GM19397 (cell line): Measurements from ENCODE around the gene ALDH1A2.

Experiments used
- ATAC-seq: cut with Tn5 transposase; IDR thresholded peaks from one replicate; pipeline ENCODE4 v1.9.1; 2021; ENCODE audit warnings: mild to moderate bottlenecking, moderate library complexity; ENCODE audit not compliant: unreplicated experiment

The ALDH1A2 gene

DNA sequence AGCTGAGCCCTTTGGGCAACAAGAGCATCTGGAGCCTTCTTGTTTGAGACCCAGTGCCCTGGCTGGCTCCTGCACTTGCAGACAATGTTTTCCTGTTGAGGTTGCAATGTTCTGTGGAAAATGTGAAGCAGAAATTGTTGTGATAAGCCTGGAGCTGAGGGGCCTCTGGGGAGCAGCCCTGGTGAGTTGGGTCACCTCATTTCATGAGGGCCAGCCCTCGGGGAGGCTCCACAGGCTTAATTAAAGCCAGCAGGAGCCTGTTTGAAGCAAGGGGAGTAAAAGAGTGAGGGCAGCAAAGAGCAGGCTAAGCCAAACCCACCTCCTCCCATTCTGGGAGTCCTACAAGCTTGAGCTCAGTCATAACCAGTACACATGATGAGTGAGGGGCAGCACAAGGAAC is 154.3 kb downstream of the ALDH1A2 start:
- no peak for ATAC-seq

DNA sequence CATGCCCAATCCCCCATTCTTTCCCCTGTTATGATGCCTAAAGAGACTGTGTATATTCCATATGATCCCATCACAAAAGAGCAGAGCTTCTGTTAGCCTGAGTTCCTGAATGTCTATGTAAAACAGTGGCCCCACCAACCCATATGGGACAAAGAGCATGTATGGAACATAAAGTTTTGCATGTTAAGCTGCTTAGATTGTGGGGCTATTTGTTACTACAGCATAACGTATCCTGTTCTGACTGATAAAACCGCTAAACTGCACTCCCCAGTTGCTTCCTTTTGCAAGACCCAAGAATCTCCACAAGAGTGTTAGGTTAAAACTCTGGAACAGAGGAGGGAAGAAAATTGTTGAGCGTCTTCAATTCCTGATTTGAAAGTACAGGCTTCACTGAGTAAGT is 154.8 kb downstream of the ALDH1A2 start:
- no peak for ATAC-seq

DNA sequence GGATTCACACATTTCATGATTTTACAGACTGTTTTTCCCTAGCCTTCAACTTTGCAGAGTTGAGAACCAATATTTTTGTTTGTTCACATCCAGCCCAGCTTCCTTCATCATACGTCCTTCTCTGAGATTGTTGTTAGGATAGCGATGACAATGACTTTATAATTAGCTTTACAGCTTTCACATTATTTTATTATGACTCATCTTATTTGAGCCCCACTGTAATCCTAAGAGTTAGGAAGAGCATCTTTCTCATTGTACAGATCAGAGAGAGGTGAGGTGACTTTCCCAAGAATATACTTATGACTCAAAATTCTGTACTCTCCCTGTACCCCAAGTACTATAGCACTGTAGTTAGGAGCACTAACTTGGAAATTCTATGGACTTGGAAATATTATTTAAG is 156.1 kb downstream of the ALDH1A2 start:
- ATAC-seq: no peak

DNA sequence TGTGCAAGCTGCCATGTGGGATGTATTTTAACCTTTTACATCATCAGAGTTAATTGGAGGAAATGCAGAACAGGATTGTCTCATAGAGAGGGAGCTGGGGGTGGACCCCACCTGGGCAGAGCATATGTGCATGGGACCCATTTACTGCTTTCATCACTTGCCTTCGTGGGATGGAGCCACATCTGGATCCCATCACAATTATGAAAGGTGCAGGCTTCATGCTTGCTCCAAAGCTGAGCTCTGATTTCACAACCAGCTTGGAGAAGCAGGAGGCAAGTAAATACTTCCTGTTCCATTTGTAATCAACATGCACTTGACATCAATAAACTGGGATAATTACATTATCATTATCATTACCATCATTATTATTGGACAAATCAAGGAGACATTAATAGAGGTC is 161.9 kb downstream of the ALDH1A2 start:
- ATAC-seq: no peak
